CD14-positive monocyte (primary cell): Measurements from ENCODE around the gene ESPN. TPM values are rescaled to one million over a fixed set of nuclear protein-coding genes. Genes with fewer than 3 reads are reported as not detected.

Experiments used
- DNase-seq, 3 donors: peaks; one replicate each; pipeline ENCODE4 v3.0.0-alpha.2; 2011 to 2022
- H2AFZ ChIP-seq: 2 replicates; pipeline ENCODE4 v1.6.0; 2012; ENCODE audit warnings: mild to moderate bottlenecking, low read depth, low read length, inconsistent platforms; ENCODE audit not compliant: insufficient read depth, poor library complexity, severe bottlenecking
- H3K27ac ChIP-seq, 2 donors: 1 replicate in 1 of 2; 2 replicates in 1 of 2; pipeline ENCODE4 v1.5.1; 2012 to 2013; ENCODE audit warnings: low read length in 2 of 2, control low read depth in 1 of 2, inconsistent platforms in 1 of 2, low read depth in 1 of 2, mild to moderate bottlenecking in 1 of 2
- H3K27me3 ChIP-seq, 2 donors: one replicate each; pipeline versions ENCODE4 v1.6.0 to v1.6.1; 2011 to 2013; ENCODE audit warnings: low read length in 2 of 2; ENCODE audit not compliant: control insufficient read depth in 2 of 2, insufficient read depth in 2 of 2
- H3K36me3 ChIP-seq, 2 donors: replicated peaks in 1 of 2; 1 replicate in 1 of 2; 2 replicates in 1 of 2; pipeline versions ENCODE4 v1.5.1 to v1.6.1; 2012 to 2013; ENCODE audit warnings: low read length in 2 of 2, control low read depth in 1 of 2, inconsistent platforms in 1 of 2, mild to moderate bottlenecking in 1 of 2; ENCODE audit not compliant: insufficient read depth in 2 of 2, control insufficient read depth in 1 of 2
- H3K4me1 ChIP-seq, 2 donors: 1 replicate in 1 of 2; 2 replicates in 1 of 2; pipeline versions ENCODE4 v1.5.1 to v1.6.1; 2012 to 2013; ENCODE audit warnings: low read length in 2 of 2, control low read depth in 1 of 2, inconsistent platforms in 1 of 2, mild to moderate bottlenecking in 1 of 2, moderate library complexity in 1 of 2; ENCODE audit not compliant: insufficient read depth in 2 of 2, control insufficient read depth in 1 of 2
- H3K4me2 ChIP-seq: replicated peaks from 2 replicates; pipeline ENCODE3; 2012; ENCODE audit warnings: low read length, moderate library complexity, mild to moderate bottlenecking; ENCODE audit not compliant: poor library complexity, severe bottlenecking; ENCODE audit errors: extremely low read depth
- H3K4me3 ChIP-seq, 3 experiments: fragments of 200-600 bp in 1 of 3; sonication (generic) in 1 of 3; replicated peaks in 1 of 3; 1 replicate in 2 of 3; 2 replicates in 1 of 3; pipeline ENCODE4 v1.5.1; 2011 to 2013; ENCODE audit warnings: low read length in 3 of 3, mild to moderate bottlenecking in 3 of 3, control low read depth in 2 of 3, low read depth in 2 of 3, inconsistent platforms in 1 of 3, moderate library complexity in 1 of 3
- H3K79me2 ChIP-seq: 2 replicates; pipeline ENCODE4 v1.6.0; 2012; ENCODE audit warnings: mild to moderate bottlenecking, control low read depth, inconsistent platforms, low read length, moderate library complexity; ENCODE audit not compliant: insufficient read depth
- H3K9ac ChIP-seq: 2 replicates; pipeline ENCODE4 v1.6.0; 2017; ENCODE audit warnings: low read length, mild to moderate bottlenecking; ENCODE audit not compliant: insufficient read depth, poor library complexity, severe bottlenecking
- H3K9me3 ChIP-seq, 2 donors: replicated peaks in 1 of 2; 1 replicate in 1 of 2; 2 replicates in 1 of 2; pipeline versions ENCODE4 v1.5.1 to v1.6.1; 2012 to 2013; ENCODE audit warnings: low read length in 2 of 2, control low read depth in 1 of 2; ENCODE audit not compliant: control insufficient read depth in 1 of 2, insufficient read depth in 1 of 2
- H4K20me1 ChIP-seq: 2 replicates; pipeline ENCODE4 v1.6.0; 2012; ENCODE audit warnings: mild to moderate bottlenecking, low read length, control low read depth, moderate library complexity; ENCODE audit not compliant: insufficient read depth
- H3K27ac Mint-ChIP-seq, 7 donors: one replicate each; pipeline ENCODE4 v1.8.0; 2020; ENCODE audit warnings: mild to moderate bottlenecking in 7 of 7, mixed read lengths in 7 of 7, moderate library complexity in 6 of 7, inconsistent platforms in 2 of 7
- H3K27me3 Mint-ChIP-seq, 3 donors: one replicate each; pipeline ENCODE4 v1.8.0; 2021 to 2022; ENCODE audit warnings: low read depth in 3 of 3, mild to moderate bottlenecking in 3 of 3, mixed read lengths in 3 of 3, moderate library complexity in 3 of 3, inconsistent platforms in 1 of 3
- H3K36me3 Mint-ChIP-seq, 2 donors: one replicate each; pipeline ENCODE4 v1.8.0; 2020; ENCODE audit warnings: mixed read lengths in 2 of 2, inconsistent platforms in 1 of 2, mild to moderate bottlenecking in 1 of 2
- H3K4me1 Mint-ChIP-seq: one replicate; pipeline ENCODE4 v1.8.0; 2020; ENCODE audit warnings: mild to moderate bottlenecking, mixed read lengths
- H3K4me3 Mint-ChIP-seq, 2 donors: one replicate each; pipeline ENCODE4 v1.8.0; 2020; ENCODE audit warnings: mild to moderate bottlenecking in 2 of 2, mixed read lengths in 2 of 2, moderate library complexity in 1 of 2
- H3K9me3 Mint-ChIP-seq, 7 donors: one replicate each; pipeline ENCODE4 v1.8.0; 2020 to 2022; ENCODE audit warnings: mixed read lengths in 7 of 7, mild to moderate bottlenecking in 6 of 7, moderate library complexity in 6 of 7, inconsistent platforms in 2 of 7
- WGBS: methylation state at CpG from one replicate; pipeline ENCODE4 v1.1.5; 2013; ENCODE audit warnings: missing lambda C conversion rate; ENCODE audit not compliant: insufficient coverage; 5-methylcytosine and 5-hydroxymethylcytosine counted together
- intact Hi-C, 2 donors: fragments of 100-400 bp; cut with micrococcal nuclease; formaldehyde crosslinking; loops; one replicate each; pipeline versions ENCODE4 v1.15.0 to v1.15.1; 2023
- polyA plus RNA-seq, 3 donors: library from polyadenylated mRNA; depleted of rRNA in 1 of 3; unstranded in 2 of 3; stranded (reverse) in 1 of 3; fragments of 300-500 nt in 2 of 3; fragments of >200 nt in 1 of 3; fragmentation: Illumina TruSeq in 2 of 3; gene quantifications; 1 replicate in 2 of 3; 2 replicates in 1 of 3; pipeline ENCODE4 v1.2.3, GENCODE V29; 2012 to 2021
- TF ChIP-seq, protein P1 (sequence below): fragments of 200-600 bp; IDR thresholded peaks from one replicate; pipeline ENCODE4 v1.8.0; 2022; ENCODE audit warnings: antibody characterized with exemption, mild to moderate bottlenecking

The ESPN gene
- polyA plus RNA-seq, 3 donors, result not detected

DNA sequence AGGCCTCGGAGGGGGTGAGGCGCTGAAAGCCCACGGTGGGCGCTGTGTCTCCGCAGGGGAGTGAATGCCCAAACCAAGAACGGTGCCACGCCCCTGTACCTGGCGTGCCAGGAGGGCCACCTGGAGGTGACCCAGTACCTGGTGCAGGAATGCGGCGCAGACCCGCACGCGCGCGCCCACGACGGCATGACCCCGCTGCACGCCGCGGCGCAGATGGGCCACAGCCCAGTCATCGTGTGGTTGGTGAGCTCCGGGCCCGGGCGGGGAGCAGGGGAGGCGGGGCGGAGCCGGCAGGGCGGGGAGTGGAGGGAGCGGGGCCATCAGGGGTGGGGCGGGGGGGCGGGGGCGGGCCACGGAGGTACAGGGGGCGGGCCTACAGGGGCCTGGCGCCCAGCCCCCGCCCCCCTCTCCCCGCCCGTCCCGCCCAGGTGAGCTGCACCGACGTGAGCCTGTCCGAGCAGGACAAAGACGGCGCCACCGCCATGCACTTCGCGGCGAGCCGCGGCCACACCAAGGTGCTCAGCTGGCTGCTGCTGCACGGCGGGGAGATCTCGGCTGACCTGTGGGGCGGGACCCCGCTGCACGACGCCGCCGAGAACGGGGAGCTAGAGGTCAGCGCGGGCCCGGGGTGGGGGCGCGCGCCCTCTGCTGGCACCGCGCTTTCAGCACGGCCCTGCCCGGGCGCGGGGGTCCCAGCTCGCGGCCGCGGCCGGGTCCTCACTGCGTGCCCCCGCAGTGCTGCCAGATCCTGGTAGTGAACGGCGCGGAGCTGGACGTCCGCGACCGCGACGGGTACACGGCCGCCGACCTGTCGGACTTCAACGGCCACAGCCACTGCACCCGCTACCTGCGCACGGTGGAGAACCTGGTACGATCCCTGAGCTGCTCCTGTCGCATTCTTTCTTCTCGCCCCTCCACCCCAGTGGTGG is 15.9 kb downstream of the ESPN start:
- Mint-ChIP-seq H3K9me3 (peaks cover 0 to 8% (median 0%) of the 10 kb centered on the region in 7 donors), H3K27me3 (peaks cover 28 to 65% (median 38%) of the 10 kb centered on the region in 3 donors), H3K4me1 (peaks cover 5% of the 10 kb centered on the region), H3K4me3 (peak overlapping the region; percentile 27 to 87), H3K36me3 (no peaks in the 10 kb centered on the region), H3K27ac (no peak overlapping the region)
- H3K9ac ChIP-seq, result no peak overlapping the region
- H3K9me3 ChIP-seq, result no peaks in the 10 kb centered on the region
- TF ChIP-seq, protein P1, sequence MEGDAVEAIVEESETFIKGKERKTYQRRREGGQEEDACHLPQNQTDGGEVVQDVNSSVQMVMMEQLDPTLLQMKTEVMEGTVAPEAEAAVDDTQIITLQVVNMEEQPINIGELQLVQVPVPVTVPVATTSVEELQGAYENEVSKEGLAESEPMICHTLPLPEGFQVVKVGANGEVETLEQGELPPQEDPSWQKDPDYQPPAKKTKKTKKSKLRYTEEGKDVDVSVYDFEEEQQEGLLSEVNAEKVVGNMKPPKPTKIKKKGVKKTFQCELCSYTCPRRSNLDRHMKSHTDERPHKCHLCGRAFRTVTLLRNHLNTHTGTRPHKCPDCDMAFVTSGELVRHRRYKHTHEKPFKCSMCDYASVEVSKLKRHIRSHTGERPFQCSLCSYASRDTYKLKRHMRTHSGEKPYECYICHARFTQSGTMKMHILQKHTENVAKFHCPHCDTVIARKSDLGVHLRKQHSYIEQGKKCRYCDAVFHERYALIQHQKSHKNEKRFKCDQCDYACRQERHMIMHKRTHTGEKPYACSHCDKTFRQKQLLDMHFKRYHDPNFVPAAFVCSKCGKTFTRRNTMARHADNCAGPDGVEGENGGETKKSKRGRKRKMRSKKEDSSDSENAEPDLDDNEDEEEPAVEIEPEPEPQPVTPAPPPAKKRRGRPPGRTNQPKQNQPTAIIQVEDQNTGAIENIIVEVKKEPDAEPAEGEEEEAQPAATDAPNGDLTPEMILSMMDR, result peak; percentile 53
- H3K36me3 ChIP-seq, result no peaks in the 10 kb centered on the region
- H4K20me1 ChIP-seq, result no peaks in the 10 kb centered on the region
- 7% methylated on average over 80 of the region's 101 CpGs for WGBS
- H2AFZ ChIP-seq, result no peak overlapping the region
- no peak overlapping the region for H3K4me3 ChIP-seq
- peaks cover 0 to 4% of the 10 kb centered on the region in 2 donors for H3K4me1 ChIP-seq
- no peak overlapping the region for H3K4me2 ChIP-seq
- no peaks in the 10 kb centered on the region for H3K79me2 ChIP-seq
- H3K27me3 ChIP-seq, result peaks cover 7 to 26% of the 10 kb centered on the region in 2 donors
- H3K27ac ChIP-seq, result no peak overlapping the region
- DNase-seq, result peak in 1 of 3 donors; percentile 17
- intact Hi-C loops, result no loop called here

DNA sequence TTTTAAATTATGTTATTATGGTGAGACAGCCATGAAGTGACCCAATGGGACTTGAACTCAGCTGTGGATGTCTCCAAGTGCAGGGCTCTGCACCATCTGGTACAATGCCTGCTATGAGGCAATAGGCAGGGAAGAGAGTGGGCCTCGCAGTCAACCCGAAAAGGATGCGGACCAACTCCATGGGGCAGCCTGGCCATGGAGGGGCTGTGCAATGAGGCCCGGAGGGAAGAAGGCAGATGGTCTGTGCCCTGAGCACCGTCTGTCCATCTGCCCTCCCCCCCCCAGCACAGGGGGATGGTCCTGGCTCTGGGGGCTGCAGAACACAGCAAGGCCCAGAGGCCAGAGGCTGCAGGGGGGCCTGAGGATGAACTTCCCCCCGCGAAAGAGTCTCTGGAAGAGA is 17.0 kb downstream of the ESPN start:
- intact Hi-C loops, result no loop called here
- Mint-ChIP-seq H3K27me3 (peaks cover 35 to 75% (median 48%) of the 10 kb centered on the region in 3 donors), H3K9me3 (peaks cover 0 to 8% (median 0%) of the 10 kb centered on the region in 7 donors), H3K36me3 (no peaks in the 10 kb centered on the region), H3K4me1 (peaks cover 5% of the 10 kb centered on the region), H3K27ac (no peak overlapping the region), H3K4me3 (peak overlapping the region in 1 of 2 donors; percentile 31)
- H3K9ac ChIP-seq, result no peak overlapping the region
- 74% methylated on average over 3 of the region's 7 CpGs for WGBS
- no peak overlapping the region for H3K27ac ChIP-seq
- H3K9me3 ChIP-seq, result no peaks in the 10 kb centered on the region
- no peaks in the 10 kb centered on the region for H4K20me1 ChIP-seq
- no peak overlapping the region for H3K4me2 ChIP-seq
- no peak overlapping the region for H2AFZ ChIP-seq
- no peaks in the 10 kb centered on the region for H3K79me2 ChIP-seq
- H3K4me1 ChIP-seq, result peaks cover 0 to 4% of the 10 kb centered on the region in 2 donors
- peaks cover 7 to 30% of the 10 kb centered on the region in 2 donors for H3K27me3 ChIP-seq
- DNase-seq, result no peak
- no peaks in the 10 kb centered on the region for H3K36me3 ChIP-seq
- H3K4me3 ChIP-seq, result no peak overlapping the region
- TF ChIP-seq, protein P1, result no peak
